H1 (cell line): Measurements from ENCODE around the gene FAM184B. TPM values are rescaled to one million over a fixed set of nuclear protein-coding genes. Genes with fewer than 3 reads are reported as not detected.

Source experiments
- CTCF ChIA-PET: fragments of 300-600 bp; sonication (Branson Sonifier 250); formaldehyde crosslinking; loops from one replicate; lab custom pipeline; 2021; ENCODE audit not compliant: partially characterized antibody; lab: Charles Lee
- POLR2A ChIA-PET: fragments of 300-600 bp; sonication (Branson Sonifier 250); formaldehyde crosslinking; loops from one replicate; lab custom pipeline; 2021; ENCODE audit warnings: inconsistent platforms; ENCODE audit not compliant: partially characterized antibody; lab: Charles Lee
- DNase-seq, 2 experiments: peaks; one replicate each; pipeline versions ENCODE4 v3.0.0 to v3.0.0-alpha.2; 2010 to 2022; ENCODE audit warnings: low spot score in 2 of 2, low read depth in 1 of 2, mixed read lengths in 1 of 2
- FAIRE-seq: peaks from 2 replicates; lab custom pipeline; 2011; peaks lifted over from hg19 to GRCh38; lab: Jason Lieb, UNC
- H2AFZ ChIP-seq: 2 replicates; pipeline ENCODE4 v1.8.1; 2012; ENCODE audit warnings: low read length, inconsistent platforms
- H2AK5ac ChIP-seq: 2 replicates; pipeline ENCODE4 v1.6.1; 2013; ENCODE audit warnings: low read depth, low read length
- H2BK120ac ChIP-seq: replicated peaks from 2 replicates; pipeline ENCODE3; 2013; ENCODE audit warnings: low read depth, low read length, inconsistent platforms
- H2BK12ac ChIP-seq: 2 replicates; pipeline ENCODE4 v1.6.1; 2013; ENCODE audit warnings: low read depth, low read length
- H2BK15ac ChIP-seq: 2 replicates; pipeline ENCODE4 v1.6.1; 2013; ENCODE audit warnings: low read length
- H2BK20ac ChIP-seq: 2 replicates; pipeline ENCODE4 v1.6.1; 2013; ENCODE audit warnings: low read length
- H2BK5ac ChIP-seq: 2 replicates; pipeline ENCODE4 v1.6.1; 2013; ENCODE audit warnings: low read depth, low read length
- H3K14ac ChIP-seq: 2 replicates; pipeline ENCODE4 v1.6.1; 2013; ENCODE audit warnings: inconsistent platforms; ENCODE audit not compliant: insufficient read length
- H3K18ac ChIP-seq: 2 replicates; pipeline ENCODE4 v1.6.1; 2013; ENCODE audit warnings: low read length; ENCODE audit errors: extremely low read depth
- H3K23ac ChIP-seq: 2 replicates; pipeline ENCODE4 v1.6.1; 2013; ENCODE audit warnings: inconsistent platforms; ENCODE audit not compliant: insufficient read length
- H3K23me2 ChIP-seq: 2 replicates; pipeline ENCODE4 v1.6.1; 2013; ENCODE audit warnings: low read depth, low read length
- H3K27ac ChIP-seq: 2 replicates; pipeline ENCODE4 v1.6.1; 2011; ENCODE audit warnings: low read depth, low read length, inconsistent platforms
- H3K27me3 ChIP-seq, 4 experiments: replicated peaks in 1 of 4; 1 replicate in 1 of 4; 2 replicates in 3 of 4; pipeline versions ENCODE4 v1.6.1 to v1.8.1; 2011 to 2013; ENCODE audit warnings: low read length in 3 of 4, mild to moderate bottlenecking in 3 of 4, inconsistent platforms in 2 of 4, mixed read lengths in 2 of 4, moderate library complexity in 1 of 4; ENCODE audit not compliant: control insufficient read depth in 3 of 4, insufficient read depth in 3 of 4; ENCODE audit errors: extremely low read depth in 1 of 4
- H3K36me3 ChIP-seq, 4 experiments: 2 replicates each; pipeline versions ENCODE4 v1.6.1 to v1.8.1; 2011 to 2013; ENCODE audit warnings: mild to moderate bottlenecking in 4 of 4, low read length in 3 of 4, moderate library complexity in 2 of 4, control low read depth in 1 of 4, inconsistent platforms in 1 of 4; ENCODE audit not compliant: insufficient read depth in 4 of 4, control insufficient read depth in 2 of 4
- H3K4ac ChIP-seq: replicated peaks from 2 replicates; pipeline ENCODE3; 2013; ENCODE audit warnings: low read length, low read depth, mixed read lengths, inconsistent platforms; ENCODE audit not compliant: insufficient read length
- H3K4me1 ChIP-seq, 4 experiments: replicated peaks in 1 of 4; 1 replicate in 1 of 4; 2 replicates in 3 of 4; pipeline versions ENCODE4 v1.6.1 to v1.8.1; 2011 to 2013; ENCODE audit warnings: low read length in 3 of 4, inconsistent platforms in 2 of 4, mixed read lengths in 1 of 4; ENCODE audit not compliant: insufficient read depth in 4 of 4, control insufficient read depth in 3 of 4
- H3K4me2 ChIP-seq, 2 experiments: 2 replicates each; pipeline versions ENCODE4 v1.6.1 to v1.8.1; 2011 to 2013; ENCODE audit warnings: low read depth in 2 of 2, low read length in 2 of 2, control low read depth in 1 of 2, inconsistent platforms in 1 of 2, mild to moderate bottlenecking in 1 of 2; ENCODE audit not compliant: insufficient read depth in 1 of 2
- H3K4me3 ChIP-seq, 4 experiments: fragments of 200-600, 300-600 bp in 1 of 4; sonication (generic), shearing (Covaris generic), sonication (Bioruptor Twin) in 1 of 4; 2 replicates each; pipeline versions ENCODE4 v1.5.1 to v1.8.1; 2011 to 2016; ENCODE audit warnings: low read length in 4 of 4, low read depth in 3 of 4, control low read depth in 2 of 4, inconsistent platforms in 2 of 4, mild to moderate bottlenecking in 2 of 4, mixed read lengths in 1 of 4, moderate library complexity in 1 of 4; ENCODE audit not compliant: insufficient read depth in 2 of 4; ENCODE audit errors: extremely low read depth in 1 of 4
- H3K56ac ChIP-seq: replicated peaks from 2 replicates; pipeline ENCODE3; 2013; ENCODE audit warnings: low read depth, mild to moderate bottlenecking, mixed read lengths, low read length, inconsistent platforms; ENCODE audit not compliant: insufficient read length
- H3K79me1 ChIP-seq: 2 replicates; pipeline ENCODE4 v1.6.1; 2013; ENCODE audit warnings: low read depth, low read length, control low read depth
- H3K79me2 ChIP-seq, 2 experiments: 2 replicates each; pipeline versions ENCODE4 v1.6.1 to v1.8.1; 2012 to 2013; ENCODE audit warnings: low read length in 2 of 2, mild to moderate bottlenecking in 2 of 2, inconsistent platforms in 1 of 2; ENCODE audit not compliant: insufficient read depth in 2 of 2, control insufficient read depth in 1 of 2
- H3K9ac ChIP-seq, 4 experiments: replicated peaks in 1 of 4; 1 replicate in 1 of 4; 2 replicates in 3 of 4; pipeline versions ENCODE4 v1.6.1 to v1.8.1; 2011 to 2013; ENCODE audit warnings: low read depth in 3 of 4, low read length in 3 of 4, control low read depth in 2 of 4, mild to moderate bottlenecking in 2 of 4, moderate library complexity in 2 of 4, inconsistent platforms in 1 of 4; ENCODE audit errors: extremely low read depth in 1 of 4
- H3K9me3 ChIP-seq, 2 experiments: 2 replicates each; pipeline versions ENCODE4 v1.6.1 to v1.8.1; 2012 to 2013; ENCODE audit warnings: mild to moderate bottlenecking in 2 of 2, moderate library complexity in 2 of 2, control low read depth in 1 of 2, inconsistent platforms in 1 of 2, low read depth in 1 of 2, low read length in 1 of 2, mixed read lengths in 1 of 2; ENCODE audit not compliant: insufficient read depth in 2 of 2
- H4K20me1 ChIP-seq, 2 experiments: replicated peaks in 1 of 2; 2 replicates each; pipeline versions ENCODE3 to v1.8.1; 2011 to 2013; ENCODE audit warnings: inconsistent platforms in 2 of 2, low read length in 2 of 2, mild to moderate bottlenecking in 1 of 2; ENCODE audit not compliant: insufficient read depth in 2 of 2, control insufficient read depth in 1 of 2
- H4K5ac ChIP-seq: 2 replicates; pipeline ENCODE4 v1.6.1; 2013; ENCODE audit warnings: low read length, low read depth, mixed read lengths, inconsistent platforms; ENCODE audit not compliant: insufficient read length
- H4K8ac ChIP-seq: 2 replicates; pipeline ENCODE4 v1.8.0; 2013; ENCODE audit warnings: mild to moderate bottlenecking, moderate library complexity, low read length, inconsistent platforms; ENCODE audit not compliant: insufficient read depth; ENCODE audit errors: extremely low read depth
- H4K91ac ChIP-seq: replicated peaks from 2 replicates; pipeline ENCODE3; 2013; ENCODE audit warnings: low read length, mixed read lengths, inconsistent platforms; ENCODE audit not compliant: insufficient read length
- JUND ChIP-seq: IDR thresholded peaks from 2 replicates; pipeline ENCODE4 v1.6.1; 2011; ENCODE audit warnings: mild to moderate bottlenecking, improper control_type of control experiment, low read length
- WGBS, 2 experiments: shearing (Covaris generic) in 1 of 2; methylation state at CpG; one replicate each; pipeline versions ENCODE4 v1.1.6 to v1.1.7; 2013 to 2015; ENCODE audit warnings: low lambda C conversion rate in 2 of 2, mixed read lengths in 2 of 2, inconsistent platforms in 1 of 2, low coverage in 1 of 2, missing lambda C conversion rate in 1 of 2; ENCODE audit not compliant: insufficient replicate concordance in 2 of 2, insufficient coverage in 1 of 2, insufficient read length in 1 of 2; ENCODE audit errors: extremely low coverage in 1 of 2, missing lambda C conversion rate in 1 of 2; 5-methylcytosine and 5-hydroxymethylcytosine counted together
- polyA plus RNA-seq, 7 experiments: library from polyadenylated mRNA; depleted of rRNA in 3 of 7; stranded (reverse) in 5 of 7; unstranded in 2 of 7; fragments of >200 nt in 5 of 7; fragments of 200-250 nt in 2 of 7; gene quantifications; 1 replicate in 5 of 7; 2 replicates in 1 of 7; 4 replicates in 1 of 7; pipeline versions ENCODE4 v1.2.1 to v1.2.3, GENCODE V29; 2011 to 2013; ENCODE audit warnings: missing spikeins in 2 of 7, mixed read lengths in 2 of 7
- total RNA-seq: library from RNA; stranded (reverse); fragmentation: NEBNext Ultra II Directional; extraction: Animal tissue kit (Norgen Biotek cat#: 25700); gene quantifications from 2 replicates; pipeline ENCODE4 v1.2.1, GENCODE V29; 2021

Gene FAM184B
- total and polyA plus RNA-seq, 2 of the 8 experiments (the other 6 are each of a cell fraction or from before 2014, with no cell fraction given), result 0.05 to 0.39 TPM

DNA sequence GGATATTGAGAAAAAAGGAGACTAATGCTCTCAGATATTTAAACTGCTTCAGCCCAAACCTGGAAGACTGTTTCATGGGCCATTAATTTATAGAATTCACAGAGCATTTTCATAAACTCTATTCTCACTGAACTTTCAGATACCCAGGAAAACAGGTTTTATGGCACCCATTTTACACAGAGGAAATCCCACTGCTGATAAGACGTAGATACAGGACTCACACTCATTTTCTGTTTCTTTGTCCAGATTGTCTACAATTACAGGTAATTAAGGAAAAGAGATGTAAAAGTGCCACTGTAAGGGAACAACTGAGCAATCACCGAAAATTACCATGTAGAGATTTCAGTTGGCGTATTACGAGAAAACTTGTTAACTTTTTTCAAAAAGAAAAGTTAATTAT is 83.3 kb downstream of the FAM184B start:
- Histone ChIP-seq H3K9ac (no peak overlapping the region), H3K4me2 (no peak overlapping the region), H2BK15ac (no peak overlapping the region), H2BK20ac (no peak overlapping the region), H2AFZ (no peak overlapping the region), H3K9me3 (no peaks in the 10 kb centered on the region), H3K79me2 (no peaks in the 10 kb centered on the region), H2BK120ac (no peak overlapping the region), H4K91ac (no peak overlapping the region), H2BK12ac (no peak overlapping the region), H3K23ac (no peak overlapping the region), H3K18ac (no peak overlapping the region), H3K27me3 (no peaks in the 10 kb centered on the region), H3K56ac (no peak overlapping the region), H2AK5ac (no peak overlapping the region), H3K27ac (no peak overlapping the region), H4K5ac (no peak overlapping the region), H4K8ac (no peak overlapping the region), H3K4me3 (no peak overlapping the region), H2BK5ac (no peak overlapping the region), H3K36me3 (no peaks in the 10 kb centered on the region; a peak in 1 of 8 replicates), H4K20me1 (no peaks in the 10 kb centered on the region), H3K4ac (no peak overlapping the region), H3K79me1 (no peaks in the 10 kb centered on the region), H3K4me1 (no peaks in the 10 kb centered on the region), H3K23me2 (no peaks in the 10 kb centered on the region; the same call in 1 of the 2 replicates), H3K14ac (no peak overlapping the region)
- no peak for FAIRE-seq
- TF ChIP-seq JUND, result no peak
- ChIA-PET CTCF (interaction anchor here (1.3 kb wide), 1 partner anchor 12 kb away, joined by 4 read pairs; no protein-coding TSS in a partner anchor), POLR2A (no interaction called here)
- DNase-seq, result no peak
- WGBS, 2 experiments, result 66% methylated on average over 4 of the region's 4 CpGs; no CpG with 5 or more reads in 1 of the 2 experiments
